WTC11 (cell line): ENCODE measurements around the gene C2CD2. TPM values are rescaled to one million over a fixed set of nuclear protein-coding genes. Genes with fewer than 3 reads are reported as not detected.

Experiments used
- ATAC-seq: fragments of 200-7000 bp; cut with Tn5 transposase; 2 replicates; pipeline ENCODE4 v1.10.0; 2021; ENCODE audit warnings: mild to moderate bottlenecking, moderate library complexity
- CTCF ChIA-PET: fragments of 300-600 bp; sonication (Branson Sonifier 250); formaldehyde crosslinking; loops from one replicate; lab custom pipeline; 2021; ENCODE audit warnings: antibody characterized with exemption; lab: Charles Lee
- POLR2A ChIA-PET: fragments of 350-600 bp; sonication (Branson Sonifier 250); formaldehyde crosslinking; loops from one replicate; lab custom pipeline; 2021; ENCODE audit warnings: antibody characterized with exemption; lab: Charles Lee
- DNase-seq: peaks from one replicate; pipeline ENCODE4 v3.0.0; 2021; ENCODE audit warnings: low spot score
- H3K27ac Mint-ChIP-seq: 2 replicates; pipeline ENCODE4 v1.8.0; 2021; ENCODE audit warnings: mixed read lengths
- H3K27me3 Mint-ChIP-seq: 2 replicates; pipeline ENCODE4 v1.8.0; 2021; ENCODE audit warnings: low read depth, mild to moderate bottlenecking, moderate library complexity, mixed read lengths
- H3K36me3 Mint-ChIP-seq: 2 replicates; pipeline ENCODE4 v1.8.0; 2021; ENCODE audit warnings: mixed read lengths
- H3K4me1 Mint-ChIP-seq: 2 replicates; pipeline ENCODE4 v1.8.0; 2022; ENCODE audit warnings: mixed read lengths
- H3K4me3 Mint-ChIP-seq: 2 replicates; pipeline ENCODE4 v1.8.0; 2021; ENCODE audit warnings: mild to moderate bottlenecking, moderate library complexity, mixed read lengths
- H3K9me3 Mint-ChIP-seq: 2 replicates; pipeline ENCODE4 v1.8.0; 2021; ENCODE audit warnings: mixed read lengths
- ATF3 ChIP-seq: sonication (generic); formaldehyde crosslinking; conservative IDR thresholded peaks from 2 replicates; pipeline ENCODE4 v1.8.1; 2022; ENCODE audit warnings: mild to moderate bottlenecking, missing genetic modification reagents
- CREM ChIP-seq: sonication (generic); formaldehyde crosslinking; IDR thresholded peaks from 2 replicates; pipeline ENCODE4 v1.8.1; 2022; ENCODE audit warnings: mild to moderate bottlenecking, missing genetic modification reagents, moderate library complexity
- E2F5 ChIP-seq: sonication (generic); formaldehyde crosslinking; IDR thresholded peaks from 2 replicates; pipeline ENCODE4 v1.8.1; 2022; ENCODE audit warnings: mild to moderate bottlenecking, moderate library complexity, missing genetic modification reagents
- FOXJ3 ChIP-seq: sonication (generic); formaldehyde crosslinking; IDR thresholded peaks from 2 replicates; pipeline ENCODE4 v1.9.0; 2021; ENCODE audit warnings: missing genetic modification reagents, mild to moderate bottlenecking, borderline replicate concordance
- GTF2I ChIP-seq: fragments of 250-450 bp; sonication (Bioruptor Pico); conservative IDR thresholded peaks from 2 replicates; pipeline ENCODE4 v1.4.0; 2021; ENCODE audit warnings: mild to moderate bottlenecking
- JAZF1 ChIP-seq: fragments of 250-450 bp; sonication (Bioruptor Pico); IDR thresholded peaks from 2 replicates; pipeline ENCODE4 v1.9.0; 2021; ENCODE audit warnings: moderate library complexity, mild to moderate bottlenecking, inconsistent platforms
- MAX ChIP-seq: sonication (generic); formaldehyde crosslinking; IDR thresholded peaks from 2 replicates; pipeline ENCODE4 v1.8.0; 2022; ENCODE audit warnings: mild to moderate bottlenecking, missing genetic modification reagents
- NR1H2 ChIP-seq: sonication (generic); formaldehyde crosslinking; IDR thresholded peaks from 2 replicates; pipeline ENCODE4 v1.9.0; 2021; ENCODE audit warnings: mild to moderate bottlenecking, moderate library complexity, missing genetic modification reagents
- SMAD4 ChIP-seq: sonication (generic); formaldehyde crosslinking; IDR thresholded peaks from 2 replicates; pipeline ENCODE4 v1.8.0; 2022; ENCODE audit warnings: mild to moderate bottlenecking, missing genetic modification reagents
- TEAD4 ChIP-seq: sonication (generic); formaldehyde crosslinking; IDR thresholded peaks from 2 replicates; pipeline ENCODE4 v1.8.0; 2022; ENCODE audit warnings: mild to moderate bottlenecking, missing genetic modification reagents
- ZNF219 ChIP-seq: sonication (generic); formaldehyde crosslinking; IDR thresholded peaks from 2 replicates; pipeline ENCODE4 v1.8.0; 2023; ENCODE audit warnings: missing genetic modification reagents, mild to moderate bottlenecking, borderline replicate concordance
- ZNF232 ChIP-seq: sonication (generic); formaldehyde crosslinking; IDR thresholded peaks from 2 replicates; pipeline ENCODE4 v1.8.0; 2022; ENCODE audit warnings: mild to moderate bottlenecking, missing genetic modification reagents
- ZNF396 ChIP-seq: fragments of 250-450 bp; sonication (Bioruptor Pico); IDR thresholded peaks from 2 replicates; pipeline ENCODE4 v1.8.0; 2021; ENCODE audit warnings: mild to moderate bottlenecking, moderate library complexity, borderline replicate concordance
- ZNF532 ChIP-seq: fragments of 250-450 bp; sonication (Bioruptor Pico); IDR thresholded peaks from 2 replicates; pipeline ENCODE4 v1.9.0; 2021; ENCODE audit warnings: mild to moderate bottlenecking, borderline replicate concordance
- ZNF671 ChIP-seq: fragments of 250-450 bp; sonication (Bioruptor Pico); IDR thresholded peaks from 2 replicates; pipeline ENCODE4 v1.8.0; 2021; ENCODE audit warnings: mild to moderate bottlenecking
- total RNA-seq: library from RNA; stranded (reverse); gene quantifications from 3 replicates; pipeline ENCODE4 v1.2.3, GENCODE V29; 2021
- TF ChIP-seq, protein P1 (sequence below): sonication (generic); formaldehyde crosslinking; IDR thresholded peaks from 2 replicates; pipeline ENCODE4 v1.8.0; 2022; ENCODE audit warnings: mild to moderate bottlenecking, missing genetic modification reagents
- TF ChIP-seq, protein P2 (sequence below): sonication (generic); formaldehyde crosslinking; IDR thresholded peaks from 2 replicates; pipeline ENCODE4 v1.8.1; 2023; ENCODE audit warnings: mild to moderate bottlenecking, moderate library complexity, missing genetic modification reagents

C2CD2 gene
- total RNA-seq, 1 experiment from 2014 or later, result 11.2 TPM

DNA sequence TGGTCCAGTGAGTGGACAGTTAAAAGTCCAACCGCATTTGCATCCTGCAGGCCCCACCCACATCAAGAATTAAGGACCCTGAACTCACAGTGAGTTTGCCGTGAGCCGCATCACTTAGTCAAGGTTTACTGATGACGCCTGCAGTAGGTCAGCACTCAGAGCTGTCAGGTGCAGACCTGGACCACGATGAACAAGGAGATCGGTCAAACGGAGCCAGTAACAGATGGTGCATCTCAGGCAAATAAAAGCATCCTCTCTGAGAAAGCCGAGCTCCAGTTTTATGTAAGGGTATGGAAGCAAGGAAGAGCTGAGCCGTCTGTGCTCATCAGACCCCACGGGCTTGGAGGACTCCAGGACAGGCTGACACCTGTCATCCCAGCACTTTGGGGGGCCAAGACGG lies 79.2 kb downstream of the C2CD2 start (continued):
- no peak for TF ChIP-seq CREM
- TF ChIP-seq E2F5, result no peak
- no peak for TF ChIP-seq ZNF219 (CRISPR knock-in tag)
- TF ChIP-seq SMAD4 (CRISPR knock-in tag), result no peak
- TF ChIP-seq ZNF396 (CRISPR knock-in tag), result no peak
- TF ChIP-seq TEAD4 (CRISPR knock-in tag), result no peak
- no peak for TF ChIP-seq ZNF532 (CRISPR knock-in tag)
- no peak for TF ChIP-seq GTF2I (CRISPR knock-in tag)
- TF ChIP-seq FOXJ3 (CRISPR knock-in tag), result no peak
- no peak for TF ChIP-seq JAZF1 (CRISPR knock-in tag)
- no peak for TF ChIP-seq ATF3 (CRISPR knock-in tag)
- TF ChIP-seq NR1H2, result no peak
- no peak for TF ChIP-seq ZNF232

GRCh38 chr21:41873426-41873825 lies 80.4 kb downstream of the C2CD2 start:
- ChIA-PET CTCF (interaction anchor here (0.6 to 1.6 kb wide), 5 partner anchors 57 to 386 kb away, joined by 3 to 10 read pairs (median 5); no protein-coding TSS in a partner anchor), POLR2A (no interaction called here)
- Mint-ChIP-seq H3K27me3 (no peaks in the 10 kb centered on the region), H3K36me3 (no peaks in the 10 kb centered on the region), H3K4me3 (no peak overlapping the region), H3K27ac (peak overlapping the region; percentile 47; the same call in 1 of the 2 replicates), H3K4me1 (peaks cover 16% of the 10 kb centered on the region), H3K9me3 (no peaks in the 10 kb centered on the region)
- TF ChIP-seq, protein P1, sequence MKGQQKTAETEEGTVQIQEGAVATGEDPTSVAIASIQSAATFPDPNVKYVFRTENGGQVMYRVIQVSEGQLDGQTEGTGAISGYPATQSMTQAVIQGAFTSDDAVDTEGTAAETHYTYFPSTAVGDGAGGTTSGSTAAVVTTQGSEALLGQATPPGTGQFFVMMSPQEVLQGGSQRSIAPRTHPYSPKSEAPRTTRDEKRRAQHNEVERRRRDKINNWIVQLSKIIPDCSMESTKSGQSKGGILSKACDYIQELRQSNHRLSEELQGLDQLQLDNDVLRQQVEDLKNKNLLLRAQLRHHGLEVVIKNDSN (CRISPR knock-in tag), result no peak
- TF ChIP-seq, protein P2, sequence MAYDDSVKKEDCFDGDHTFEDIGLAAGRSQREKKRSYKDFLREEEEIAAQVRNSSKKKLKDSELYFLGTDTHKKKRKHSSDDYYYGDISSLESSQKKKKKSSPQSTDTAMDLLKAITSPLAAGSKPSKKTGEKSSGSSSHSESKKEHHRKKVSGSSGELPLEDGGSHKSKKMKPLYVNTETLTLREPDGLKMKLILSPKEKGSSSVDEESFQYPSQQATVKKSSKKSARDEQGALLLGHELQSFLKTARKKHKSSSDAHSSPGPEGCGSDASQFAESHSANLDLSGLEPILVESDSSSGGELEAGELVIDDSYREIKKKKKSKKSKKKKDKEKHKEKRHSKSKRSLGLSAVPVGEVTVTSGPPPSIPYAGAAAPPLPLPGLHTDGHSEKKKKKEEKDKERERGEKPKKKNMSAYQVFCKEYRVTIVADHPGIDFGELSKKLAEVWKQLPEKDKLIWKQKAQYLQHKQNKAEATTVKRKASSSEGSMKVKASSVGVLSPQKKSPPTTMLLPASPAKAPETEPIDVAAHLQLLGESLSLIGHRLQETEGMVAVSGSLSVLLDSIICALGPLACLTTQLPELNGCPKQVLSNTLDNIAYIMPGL (CRISPR knock-in tag), result no peak
- TF ChIP-seq CREM (no peak), ZNF671 (no peak), MAX (CRISPR knock-in tag) (no peak)
- ATAC-seq, result no peak
- DNase-seq, result no peak
